Skeletal muscle tissue (tissue), 4 donors: ENCODE measurements around the gene SLC12A1. TPM values are rescaled to one million over a fixed set of nuclear protein-coding genes. Genes with fewer than 3 reads are reported as not detected.

Experiments used
- H3K27ac ChIP-seq: one replicate; pipeline ENCODE4 v1.7.0; 2013; ENCODE audit warnings: mild to moderate bottlenecking, low read depth, low read length, inconsistent platforms
- H3K27me3 ChIP-seq, 3 donors: one replicate each; pipeline ENCODE4 v1.7.0; 2013; ENCODE audit warnings: low read length in 3 of 3; ENCODE audit not compliant: control insufficient read depth in 3 of 3, insufficient read depth in 3 of 3
- H3K36me3 ChIP-seq, 3 donors: one replicate each; pipeline ENCODE4 v1.7.0; 2013; ENCODE audit warnings: low read length in 3 of 3; ENCODE audit not compliant: control insufficient read depth in 3 of 3, insufficient read depth in 3 of 3
- H3K4me1 ChIP-seq, 3 donors: one replicate each; pipeline ENCODE4 v1.7.0; 2013; ENCODE audit warnings: low read length in 3 of 3, mild to moderate bottlenecking in 3 of 3; ENCODE audit not compliant: control insufficient read depth in 3 of 3, insufficient read depth in 3 of 3
- H3K4me3 ChIP-seq, 3 donors: one replicate each; pipeline ENCODE4 v1.7.0; 2013; ENCODE audit warnings: low read length in 3 of 3
- H3K9ac ChIP-seq, 3 donors: one replicate each; pipeline ENCODE4 v1.7.0; 2013; ENCODE audit warnings: low read length in 3 of 3, mild to moderate bottlenecking in 3 of 3, moderate library complexity in 2 of 3, low read depth in 1 of 3
- H3K9me3 ChIP-seq, 3 donors: one replicate each; pipeline ENCODE4 v1.7.0; 2013; ENCODE audit warnings: low read length in 3 of 3; ENCODE audit not compliant: control insufficient read depth in 3 of 3
- total RNA-seq: library from RNA; depleted of rRNA; stranded (reverse); fragments of >200 nt; gene quantifications from one replicate; pipeline ENCODE4 v1.2.3, GENCODE V29; 2014
- donor health status: Osteomylitis.

The SLC12A1 gene
- total RNA-seq, 1 donor from 2014 or later = not detected

DNA sequence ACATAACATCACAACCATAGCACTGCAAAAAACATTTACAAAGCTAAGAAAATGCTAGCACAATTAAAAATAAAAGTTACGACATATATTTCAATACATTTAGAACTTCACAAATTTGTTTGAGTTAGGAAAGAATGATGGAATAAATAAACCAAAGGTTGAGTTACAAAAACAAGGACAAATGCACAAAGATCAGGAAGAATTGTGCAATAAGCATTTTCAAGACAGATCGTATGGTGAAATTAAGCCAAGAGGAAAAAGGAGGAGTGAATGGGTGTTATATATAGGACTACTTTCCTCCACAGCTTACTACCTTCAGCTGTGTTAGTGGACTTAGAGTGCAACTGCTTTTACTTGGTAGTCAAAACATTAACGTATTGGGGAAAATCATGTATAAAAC, 20.6 kb upstream of the SLC12A1 start:
- no peaks in the 10 kb centered on the region for H3K9me3 ChIP-seq
- H3K9ac ChIP-seq = no peak overlapping the region
- no peak overlapping the region for H3K4me3 ChIP-seq
- no peaks in the 10 kb centered on the region for H3K4me1 ChIP-seq
- H3K36me3 ChIP-seq = no peaks in the 10 kb centered on the region
- H3K27me3 ChIP-seq = no peaks in the 10 kb centered on the region
- H3K27ac ChIP-seq = no peak overlapping the region

DNA sequence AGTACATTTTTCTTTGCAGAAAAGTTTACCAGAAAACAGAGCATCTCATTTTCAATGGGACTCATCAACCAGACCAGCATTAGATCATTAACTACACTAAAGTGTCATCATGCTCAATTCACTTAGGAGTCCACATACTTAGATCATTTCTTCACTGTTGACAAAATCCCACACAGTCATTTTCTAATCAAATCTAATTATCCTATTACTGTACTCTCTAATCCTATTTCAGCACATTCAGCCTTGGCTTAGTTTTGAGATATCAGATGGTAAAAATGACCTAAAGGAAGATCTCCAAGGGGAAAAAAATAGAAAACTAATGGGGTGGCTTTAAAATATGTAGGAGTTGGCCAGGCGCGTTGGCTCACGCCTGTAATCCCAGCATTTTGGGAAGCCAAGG, 19.8 kb upstream of the SLC12A1 start:
- H3K4me1 ChIP-seq = no peaks in the 10 kb centered on the region

DNA sequence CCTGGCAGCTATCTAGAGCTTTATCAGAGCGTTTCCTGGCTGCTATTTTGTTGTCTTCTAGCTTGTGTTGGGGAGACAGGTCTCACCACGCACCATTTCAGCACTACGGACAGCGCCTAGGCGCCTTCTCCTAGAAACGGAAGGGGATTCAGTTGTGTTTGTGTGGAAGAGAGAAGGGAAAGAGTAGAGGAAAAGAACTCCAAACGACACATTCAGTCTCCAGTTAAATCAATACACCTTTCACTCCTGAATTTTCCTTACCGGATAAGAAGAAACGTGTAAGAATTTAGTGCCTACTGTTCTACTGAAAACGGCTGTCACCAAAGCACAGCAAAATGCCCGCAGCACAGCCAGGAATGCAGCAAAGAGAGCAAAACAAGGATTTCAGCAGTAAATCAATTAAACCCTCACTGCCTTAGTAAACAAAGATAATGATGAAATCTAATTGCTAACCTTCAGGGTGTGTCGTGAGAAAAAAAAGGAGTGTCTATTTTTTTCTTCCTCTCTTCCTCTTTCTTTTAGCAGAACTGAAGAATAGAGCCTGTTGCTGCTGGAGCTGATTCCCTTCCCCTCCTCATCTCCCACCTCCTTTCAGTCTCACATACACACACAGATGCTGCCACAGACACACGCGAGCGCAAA, 15.0 kb upstream of the SLC12A1 start:
- Histone ChIP-seq H3K4me3 (no peak overlapping the region), H3K4me1 (no peaks in the 10 kb centered on the region), H3K9ac (no peak overlapping the region), H3K36me3 (no peaks in the 10 kb centered on the region), H3K27ac (no peak overlapping the region), H3K9me3 (no peaks in the 10 kb centered on the region), H3K27me3 (peaks cover 4 to 12% (median 10%) of the 10 kb centered on the region in 3 donors)

More for the DNA sequence above, 19.8 kb upstream of the SLC12A1 start:
- Histone ChIP-seq H3K9ac (no peak overlapping the region), H3K27me3 (peaks cover 0 to under 1% (median 0%) of the 10 kb centered on the region in 3 donors), H3K27ac (no peak overlapping the region), H3K4me3 (no peak overlapping the region), H3K9me3 (no peaks in the 10 kb centered on the region), H3K36me3 (no peaks in the 10 kb centered on the region)

DNA sequence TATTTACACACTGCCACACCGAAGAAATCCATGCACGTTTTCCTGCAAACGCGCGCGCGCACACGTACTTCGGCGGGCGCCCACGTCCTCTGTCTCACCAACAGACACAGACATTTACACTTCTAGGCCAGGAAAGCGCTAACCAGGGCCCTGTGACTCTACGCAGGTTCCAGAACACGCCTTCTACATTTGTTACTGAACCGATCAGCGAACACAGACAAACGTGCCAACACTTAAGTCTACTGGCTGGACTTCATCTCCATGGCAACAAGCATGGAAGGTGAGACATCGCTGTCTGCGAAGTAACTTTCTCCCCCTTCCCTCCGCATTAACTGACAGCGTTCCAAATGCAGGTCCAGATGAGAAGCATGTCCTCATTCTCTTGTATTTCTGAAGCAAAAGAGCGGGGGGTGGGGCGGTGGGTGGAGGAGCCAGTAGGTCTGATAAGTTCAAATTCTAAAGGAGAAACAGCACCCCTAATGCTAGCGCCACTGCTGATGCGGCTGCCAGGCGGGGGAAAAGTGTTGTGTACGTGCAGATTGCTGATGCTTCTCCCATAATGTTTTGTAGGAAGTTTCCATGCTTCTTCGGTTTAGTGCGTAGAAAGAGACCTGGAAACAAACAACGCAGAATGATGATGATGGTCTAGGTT, 14.4 kb upstream of the SLC12A1 start, which contains the start of gene CTXN2:
Gene CTXN2, plus strand, starts transcription at position 92 of the 652 bp plus-strand sequence. CDS start 9,636 bp downstream, outside the sequence.
- H3K9me3 ChIP-seq = no peaks in the 10 kb centered on the region
- H3K27ac ChIP-seq = no peak within 1 kb of the TSS
- no peaks in the 10 kb centered on the region for H3K4me1 ChIP-seq
- H3K9ac ChIP-seq = no peak within 1 kb of the TSS
- no peak within 1 kb of the TSS for H3K4me3 ChIP-seq
- H3K36me3 ChIP-seq = no peaks in the 10 kb centered on the region
- peaks cover 4 to 12% (median 10%) of the 10 kb centered on the region in 3 donors for H3K27me3 ChIP-seq

DNA sequence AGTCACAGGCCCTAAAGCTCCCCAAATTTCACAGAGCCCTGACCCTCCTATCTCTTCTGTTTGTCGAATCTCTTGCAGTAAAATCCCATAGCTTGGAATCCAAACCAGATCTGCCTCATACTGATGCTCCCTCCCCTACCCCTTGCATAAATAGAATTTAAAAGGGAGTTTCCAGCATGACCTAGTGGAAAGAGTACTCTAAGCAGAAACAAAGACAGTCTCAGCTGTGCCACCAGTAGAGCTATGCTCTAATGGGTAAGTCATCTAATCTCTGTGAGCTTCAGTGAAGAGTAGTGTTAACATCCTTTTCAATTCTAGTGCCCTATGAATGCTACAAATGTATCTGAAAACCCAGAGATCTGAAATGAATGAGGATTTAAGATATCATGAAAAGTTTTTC, 4.0 kb upstream of the SLC12A1 start:
- Histone ChIP-seq H3K9me3 (no peaks in the 10 kb centered on the region), H3K4me1 (no peaks in the 10 kb centered on the region), H3K4me3 (no peak overlapping the region), H3K27me3 (no peaks in the 10 kb centered on the region), H3K27ac (no peak overlapping the region), H3K9ac (no peak overlapping the region), H3K36me3 (no peaks in the 10 kb centered on the region)

DNA sequence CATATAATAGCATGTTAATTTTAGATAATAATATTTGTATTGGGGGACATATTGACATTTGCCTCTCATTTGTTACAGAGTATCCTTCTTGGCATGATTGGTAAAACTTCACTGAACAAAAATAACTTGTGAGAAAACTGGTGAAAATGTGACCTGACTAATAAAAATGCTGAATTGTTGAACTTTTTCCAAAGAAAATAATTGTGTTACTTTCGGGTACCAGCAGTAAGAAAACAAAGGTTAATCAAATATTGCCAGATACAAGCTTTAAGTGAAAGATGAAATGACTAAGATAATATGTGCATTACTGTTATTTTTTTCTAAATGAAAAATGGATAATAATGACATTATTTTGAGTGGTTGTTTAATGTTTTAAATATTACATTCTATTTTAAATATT, 15.2 kb downstream of the SLC12A1 start:
- H3K27me3 ChIP-seq = no peaks in the 10 kb centered on the region
- H3K36me3 ChIP-seq = no peaks in the 10 kb centered on the region
- no peak overlapping the region for H3K27ac ChIP-seq
- H3K4me1 ChIP-seq = no peaks in the 10 kb centered on the region
- H3K9ac ChIP-seq = no peak overlapping the region
- no peaks in the 10 kb centered on the region for H3K9me3 ChIP-seq
- no peak overlapping the region for H3K4me3 ChIP-seq

DNA sequence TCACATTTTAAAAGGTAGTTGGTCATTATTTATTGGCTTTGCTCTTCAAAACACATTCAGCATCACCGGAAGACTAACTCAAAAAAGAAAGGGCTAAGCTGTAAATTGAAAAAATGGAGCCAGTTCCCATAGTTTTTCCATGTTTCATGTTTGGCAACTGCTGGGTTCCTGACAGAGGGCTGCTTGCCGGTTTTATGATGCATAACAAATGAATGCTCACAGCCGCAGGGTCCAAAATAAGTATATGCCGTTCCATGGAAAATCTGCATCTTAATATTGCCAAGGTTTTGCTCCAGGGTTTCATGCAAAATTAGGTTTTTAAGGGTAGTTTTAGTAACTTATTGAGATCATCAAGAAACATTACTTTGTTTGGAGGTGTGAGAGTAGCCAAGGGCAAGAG, 15.8 kb downstream of the SLC12A1 start:
- no peak overlapping the region for H3K27ac ChIP-seq
- H3K4me1 ChIP-seq = no peaks in the 10 kb centered on the region
- no peak overlapping the region for H3K4me3 ChIP-seq
- no peak overlapping the region for H3K9ac ChIP-seq
- H3K27me3 ChIP-seq = no peaks in the 10 kb centered on the region
- no peaks in the 10 kb centered on the region for H3K9me3 ChIP-seq
- H3K36me3 ChIP-seq = no peaks in the 10 kb centered on the region

DNA sequence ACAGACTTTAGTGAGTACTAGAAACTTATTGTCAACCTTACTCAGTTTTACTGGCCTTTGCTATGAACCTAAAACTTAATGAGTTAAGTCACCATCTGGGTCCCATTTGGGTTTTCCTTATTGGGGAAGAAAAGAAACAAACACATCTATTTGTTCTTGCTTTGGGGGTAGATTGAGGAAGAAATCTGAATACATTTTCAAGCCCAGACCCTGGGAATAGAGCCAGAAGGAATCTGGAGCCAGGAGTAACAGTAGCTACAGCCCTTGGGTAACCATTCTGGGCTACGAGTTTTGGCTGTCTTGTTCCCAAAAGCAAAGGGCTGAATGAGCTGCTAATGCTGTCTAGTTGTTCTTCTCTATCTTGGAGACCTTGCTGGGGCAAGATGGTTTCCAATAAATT, 16.5 kb downstream of the SLC12A1 start:
- H3K4me1 ChIP-seq = no peaks in the 10 kb centered on the region
- no peak overlapping the region for H3K9ac ChIP-seq
- H3K27ac ChIP-seq = no peak overlapping the region
- H3K9me3 ChIP-seq = no peaks in the 10 kb centered on the region
- H3K27me3 ChIP-seq = no peaks in the 10 kb centered on the region
- no peak overlapping the region for H3K4me3 ChIP-seq
- H3K36me3 ChIP-seq = no peaks in the 10 kb centered on the region

DNA sequence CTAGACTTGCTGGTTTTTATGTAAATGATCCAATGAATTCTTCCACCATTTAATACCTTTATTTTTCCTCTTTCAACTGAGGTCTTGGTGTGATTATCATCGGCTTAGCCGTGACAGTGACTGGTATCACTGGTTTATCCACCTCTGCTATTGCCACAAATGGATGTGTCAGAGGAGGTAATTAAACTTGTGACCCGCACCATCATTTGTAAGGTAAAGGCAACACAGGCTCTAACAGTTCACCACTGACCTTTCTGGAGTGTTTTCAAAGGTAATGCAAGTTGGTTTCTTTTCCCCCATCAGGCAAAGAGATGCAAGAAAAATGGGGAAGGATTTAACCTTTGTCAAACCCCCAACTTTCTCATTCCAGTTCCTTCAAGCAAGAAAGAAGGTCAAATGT, 19.7 kb downstream of the SLC12A1 start:
- Histone ChIP-seq H3K36me3 (no peaks in the 10 kb centered on the region), H3K9ac (no peak overlapping the region), H3K4me3 (no peak overlapping the region), H3K9me3 (no peaks in the 10 kb centered on the region), H3K4me1 (no peaks in the 10 kb centered on the region), H3K27me3 (no peaks in the 10 kb centered on the region), H3K27ac (no peak overlapping the region)

DNA sequence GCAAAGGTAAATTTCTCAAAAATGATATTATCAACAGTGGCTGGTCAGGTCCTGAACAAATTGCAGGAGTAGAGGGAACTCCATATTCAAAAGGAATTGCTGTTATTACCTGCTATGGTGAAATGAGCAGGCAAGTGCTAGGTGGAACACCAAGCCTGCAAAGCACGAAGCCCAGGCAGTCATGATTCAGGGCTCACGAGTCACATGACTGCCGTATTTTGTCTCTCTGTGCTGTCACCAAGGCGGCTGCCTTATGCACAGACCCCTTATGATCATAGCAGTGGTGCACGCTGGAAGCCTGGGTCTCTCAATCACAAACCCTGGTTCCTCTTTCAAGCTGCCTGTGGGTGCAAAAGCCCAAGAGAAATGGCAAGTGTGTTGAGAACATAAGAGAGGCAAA, 24.4 kb downstream of the SLC12A1 start:
- Histone ChIP-seq H3K36me3 (no peaks in the 10 kb centered on the region), H3K4me3 (no peak overlapping the region), H3K9me3 (no peaks in the 10 kb centered on the region), H3K9ac (no peak overlapping the region), H3K27ac (no peak overlapping the region), H3K27me3 (no peaks in the 10 kb centered on the region), H3K4me1 (no peaks in the 10 kb centered on the region)
